Subcutaneous adipose tissue (tissue), 4 donors: Measurements from ENCODE around the gene NUP210. TPM values are rescaled to one million over a fixed set of nuclear protein-coding genes. Genes with fewer than 3 reads are reported as not detected.

Experiments used
- total RNA-seq, 4 donors: library from RNA; depleted of rRNA; stranded (reverse); fragments of >200 nt; gene quantifications; one replicate each; pipeline ENCODE4 v1.1.0, GENCODE V29; 2016
- TF ChIP-seq, protein P1 (sequence below): fragments of 450-650 bp; IDR thresholded peaks from one replicate; pipeline ENCODE4 v1.5.1; 2016; ENCODE audit warnings: low read depth, mild to moderate bottlenecking, control low read depth, antibody characterized with exemption, moderate library complexity

Gene NUP210
- total RNA-seq, 4 donors from 2014 or later, result 1.1 to 9.9 (median 2.0) TPM

DNA sequence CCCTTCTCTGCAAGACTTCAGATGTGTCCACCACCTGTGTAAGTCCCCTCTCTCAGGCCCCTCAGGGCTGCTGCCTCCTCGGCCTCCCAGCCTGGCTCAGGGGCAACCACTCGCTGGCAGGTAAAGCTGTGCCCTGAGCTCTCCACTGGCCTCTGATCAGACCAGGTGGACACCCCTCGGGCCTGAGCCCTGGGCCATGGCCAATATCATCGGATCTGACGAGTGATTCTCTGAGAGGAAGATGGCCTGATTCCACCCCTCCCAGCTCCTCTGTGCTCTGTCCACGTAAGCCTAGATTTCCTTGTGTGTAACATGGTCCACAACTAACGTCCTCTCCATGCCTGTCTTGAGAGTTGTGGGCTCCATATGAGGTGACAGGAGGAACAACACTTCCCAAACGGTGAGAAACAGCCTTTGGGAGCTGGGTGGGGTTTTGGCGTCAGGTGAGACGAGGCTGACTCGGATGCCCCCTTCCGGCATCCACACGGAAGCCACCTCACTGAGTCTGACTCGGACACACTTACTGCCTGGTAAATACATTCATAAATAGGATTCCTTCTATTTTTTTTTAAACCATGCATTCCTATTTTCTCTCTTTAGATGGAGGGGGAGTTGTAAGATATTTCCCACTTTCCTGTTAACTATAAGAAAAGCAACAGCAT lies 86.8 kb downstream of the NUP210 start:
- TF ChIP-seq, protein P1, sequence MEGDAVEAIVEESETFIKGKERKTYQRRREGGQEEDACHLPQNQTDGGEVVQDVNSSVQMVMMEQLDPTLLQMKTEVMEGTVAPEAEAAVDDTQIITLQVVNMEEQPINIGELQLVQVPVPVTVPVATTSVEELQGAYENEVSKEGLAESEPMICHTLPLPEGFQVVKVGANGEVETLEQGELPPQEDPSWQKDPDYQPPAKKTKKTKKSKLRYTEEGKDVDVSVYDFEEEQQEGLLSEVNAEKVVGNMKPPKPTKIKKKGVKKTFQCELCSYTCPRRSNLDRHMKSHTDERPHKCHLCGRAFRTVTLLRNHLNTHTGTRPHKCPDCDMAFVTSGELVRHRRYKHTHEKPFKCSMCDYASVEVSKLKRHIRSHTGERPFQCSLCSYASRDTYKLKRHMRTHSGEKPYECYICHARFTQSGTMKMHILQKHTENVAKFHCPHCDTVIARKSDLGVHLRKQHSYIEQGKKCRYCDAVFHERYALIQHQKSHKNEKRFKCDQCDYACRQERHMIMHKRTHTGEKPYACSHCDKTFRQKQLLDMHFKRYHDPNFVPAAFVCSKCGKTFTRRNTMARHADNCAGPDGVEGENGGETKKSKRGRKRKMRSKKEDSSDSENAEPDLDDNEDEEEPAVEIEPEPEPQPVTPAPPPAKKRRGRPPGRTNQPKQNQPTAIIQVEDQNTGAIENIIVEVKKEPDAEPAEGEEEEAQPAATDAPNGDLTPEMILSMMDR, result no peak

DNA sequence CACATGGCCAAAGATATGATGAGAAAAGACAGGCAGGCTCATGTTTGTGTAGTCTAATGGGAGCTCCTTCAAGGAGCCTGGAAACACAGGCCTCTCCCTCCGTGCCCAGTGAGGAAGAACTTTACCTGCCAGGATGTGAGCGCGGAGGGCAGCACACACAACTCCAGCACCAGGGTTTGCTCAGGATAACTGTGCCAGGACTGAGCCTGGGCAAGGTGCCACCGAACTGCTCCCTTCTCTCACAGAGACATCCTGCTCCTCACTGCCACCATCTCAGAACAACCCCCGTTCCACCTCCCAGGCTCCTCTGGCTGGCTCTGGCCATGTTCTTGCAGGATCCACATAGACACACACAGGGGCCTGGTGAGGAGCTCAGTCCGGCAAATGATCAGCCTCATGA lies 87.4 kb downstream of the NUP210 start:
- TF ChIP-seq, protein P1, result no peak

DNA sequence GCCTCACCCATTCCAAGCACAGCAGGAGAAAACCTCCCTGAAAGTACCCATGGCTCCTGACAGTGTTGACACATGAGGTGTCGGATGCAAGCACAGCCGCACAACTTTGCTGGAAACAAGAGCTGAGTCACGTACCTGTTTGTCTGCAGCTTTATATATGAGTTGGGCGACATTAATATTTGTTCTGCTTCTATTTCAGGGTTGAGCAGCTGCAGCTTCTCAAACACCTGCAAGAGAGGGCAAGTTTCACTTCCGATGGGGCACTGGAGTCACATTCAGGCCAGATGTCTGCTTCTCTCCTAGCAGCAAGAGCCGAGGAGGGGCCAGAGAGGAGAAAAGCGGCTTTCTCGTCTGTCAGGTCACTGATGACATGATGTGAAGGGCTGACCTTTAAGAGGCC lies 88.0 kb downstream of the NUP210 start:
- TF ChIP-seq, protein P1, result no peak

DNA sequence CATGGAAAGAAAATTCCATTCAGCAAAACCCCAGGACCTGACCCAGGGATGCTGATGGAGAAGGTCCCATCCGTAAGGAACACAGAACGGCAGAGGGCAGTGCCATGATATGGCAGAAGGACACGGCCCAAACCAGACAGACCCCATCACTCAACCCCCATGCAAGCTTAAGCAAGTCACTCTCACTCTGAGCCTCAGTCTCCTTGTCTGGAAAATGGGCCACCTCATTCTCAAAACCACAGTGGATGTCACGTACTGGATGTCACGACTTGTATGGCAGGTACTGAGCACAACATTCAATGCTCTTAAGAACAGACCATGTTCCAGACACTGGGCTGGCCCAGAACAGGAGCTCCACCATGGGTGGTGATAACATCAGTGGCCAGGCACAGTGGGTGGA lies 90.4 kb downstream of the NUP210 start:
- TF ChIP-seq, protein P1, result no peak

DNA sequence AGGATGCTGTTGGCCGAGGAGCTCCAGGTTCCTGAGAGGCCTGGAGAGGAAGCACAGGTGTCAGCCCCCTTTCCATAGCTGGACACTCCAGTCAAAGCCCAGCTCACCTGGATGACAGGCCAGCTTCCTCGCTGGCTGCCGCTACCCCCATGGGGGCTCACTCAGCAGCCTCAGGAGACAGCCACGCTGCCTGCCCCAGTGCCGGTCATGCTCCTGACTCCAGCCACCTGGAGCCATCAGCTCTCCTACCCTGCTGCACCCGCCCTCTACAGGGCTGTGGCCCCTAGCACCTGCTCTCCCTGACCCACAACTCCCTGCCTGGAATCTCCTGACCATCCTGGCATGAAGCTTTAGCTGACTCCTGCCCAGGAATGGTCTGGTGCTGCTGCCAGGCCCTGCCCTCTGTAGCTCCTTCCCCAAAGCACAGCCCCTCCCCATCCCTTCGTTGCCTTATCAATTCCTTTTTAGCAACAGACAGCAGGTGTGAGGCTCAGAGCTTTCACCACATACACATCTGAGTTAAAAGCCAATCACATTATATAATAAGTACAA lies 94.2 kb downstream of the NUP210 start:
- TF ChIP-seq, protein P1, result no peak

DNA sequence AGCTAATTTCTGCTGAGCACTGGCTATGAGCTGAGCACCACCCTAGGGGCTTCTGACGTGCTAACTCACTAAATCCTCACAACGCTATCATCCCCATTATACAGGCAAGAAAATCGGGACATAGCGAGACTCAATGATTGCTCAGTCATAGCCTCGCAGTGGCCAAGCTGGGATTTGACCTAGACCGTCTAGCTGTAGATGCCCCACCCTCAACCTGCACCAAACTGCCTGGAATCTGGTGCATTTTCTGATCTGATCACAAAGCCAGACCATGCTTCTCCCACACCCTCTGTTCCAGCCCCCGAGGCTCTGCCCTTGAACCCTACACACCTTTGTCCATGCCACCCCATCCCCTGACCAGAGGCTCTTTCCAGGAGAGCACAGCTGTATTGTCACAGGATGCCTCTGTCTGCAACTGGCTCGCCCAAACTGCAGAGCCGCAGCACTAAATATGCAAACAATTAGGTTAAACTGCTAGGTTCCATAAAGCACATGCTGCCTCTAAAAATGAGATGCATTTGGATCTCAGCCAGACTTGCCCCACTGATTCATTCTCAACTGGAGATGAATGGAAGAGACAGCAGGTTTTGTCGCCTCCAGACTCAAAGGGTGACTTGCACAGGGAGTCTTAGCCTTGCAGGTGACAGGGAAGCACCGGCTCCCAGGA lies 95.2 kb downstream of the NUP210 start:
- TF ChIP-seq, protein P1, result no peak

DNA sequence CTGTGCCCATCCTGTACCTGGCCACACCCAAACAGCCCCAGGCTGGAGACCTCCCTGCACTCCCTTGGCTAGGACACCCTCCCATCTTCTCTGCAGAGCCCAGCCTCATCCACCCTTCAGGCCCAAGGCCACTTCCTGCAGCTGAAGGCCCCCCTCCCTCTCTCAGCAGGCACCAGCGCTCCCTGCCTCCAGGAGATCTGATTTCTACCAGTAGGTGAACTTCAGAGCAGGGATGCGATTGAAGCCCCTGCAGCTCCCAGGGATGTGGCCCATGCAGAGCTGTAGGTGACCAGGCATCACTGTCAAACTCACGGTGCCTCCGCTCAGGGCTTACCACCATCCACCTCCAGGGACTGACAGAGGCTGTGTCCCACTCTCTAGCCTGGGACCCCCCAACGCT lies 96.3 kb downstream of the NUP210 start:
- TF ChIP-seq, protein P1, result no peak
